Rectal smooth muscle tissue (tissue), 1 donor: ENCODE results near the gene CNTN4.

Experiments
- H3K27ac ChIP-seq: one replicate; pipeline ENCODE4 v1.7.0; 2013; ENCODE audit warnings: low read depth, low read length, inconsistent platforms
- H3K27me3 ChIP-seq: one replicate; pipeline ENCODE4 v1.7.0; 2013; ENCODE audit warnings: low read length; ENCODE audit not compliant: control insufficient read depth, insufficient read depth
- H3K36me3 ChIP-seq: one replicate; pipeline ENCODE4 v1.7.0; 2013; ENCODE audit warnings: low read length; ENCODE audit not compliant: control insufficient read depth, insufficient read depth
- H3K4me1 ChIP-seq: one replicate; pipeline ENCODE4 v1.7.0; 2013; ENCODE audit warnings: low read length; ENCODE audit not compliant: control insufficient read depth, insufficient read depth
- H3K4me3 ChIP-seq: one replicate; pipeline ENCODE4 v1.7.0; 2013; ENCODE audit warnings: low read length
- H3K9ac ChIP-seq: one replicate; pipeline ENCODE4 v1.7.0; 2013; ENCODE audit warnings: low read length

CNTN4 gene

DNA sequence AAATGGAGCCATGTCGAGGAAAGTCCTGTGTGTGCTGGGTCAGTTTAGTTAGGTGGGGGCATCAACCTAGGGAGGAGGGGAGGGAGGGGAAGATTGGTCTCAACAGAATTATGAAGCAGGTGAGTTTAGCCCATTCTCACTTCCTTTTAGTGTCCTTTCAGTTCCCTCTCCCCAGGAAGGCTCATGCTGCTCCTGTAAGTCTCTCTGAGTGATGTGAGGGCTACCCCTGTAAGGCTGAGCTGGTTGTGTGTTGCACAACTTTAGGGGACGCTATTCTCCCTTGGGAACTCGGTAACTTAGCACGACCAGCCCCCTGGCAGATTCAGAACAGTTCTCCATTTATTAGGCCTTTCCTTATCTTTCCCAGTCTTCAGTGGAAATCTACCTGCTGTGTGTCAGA, 990.4 kb downstream of the CNTN4 start:
- H3K27me3 ChIP-seq: no peaks in the 10 kb centered on the region
- no peaks in the 10 kb centered on the region for H3K36me3 ChIP-seq
- H3K27ac ChIP-seq: no peak overlapping the region
- no peaks in the 10 kb centered on the region for H3K4me1 ChIP-seq
- H3K4me3 ChIP-seq: no peak overlapping the region
- no peak overlapping the region for H3K9ac ChIP-seq

DNA sequence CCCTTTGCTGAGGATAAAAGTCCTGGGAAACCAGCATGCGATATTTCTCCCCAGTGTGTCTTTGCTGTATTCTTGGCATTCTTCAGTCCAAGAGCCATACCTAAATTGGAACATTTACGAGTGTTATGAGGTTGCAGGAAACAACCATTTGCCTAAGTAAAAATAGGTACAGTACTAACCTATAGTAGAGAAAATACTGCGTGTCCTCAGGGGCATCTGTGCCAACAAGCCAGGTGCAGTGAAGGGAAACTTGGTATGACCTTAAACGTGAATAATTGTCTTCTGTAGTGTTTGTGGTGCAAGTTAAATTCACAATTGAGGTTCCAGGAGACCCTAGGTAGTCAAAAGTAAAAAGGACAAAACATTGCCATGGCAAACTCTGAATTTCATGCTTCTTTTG, 999.3 kb downstream of the CNTN4 start:
- Histone ChIP-seq H3K9ac (no peak overlapping the region), H3K4me3 (no peak overlapping the region), H3K27ac (no peak overlapping the region), H3K27me3 (no peaks in the 10 kb centered on the region), H3K36me3 (no peaks in the 10 kb centered on the region), H3K4me1 (no peaks in the 10 kb centered on the region)

DNA sequence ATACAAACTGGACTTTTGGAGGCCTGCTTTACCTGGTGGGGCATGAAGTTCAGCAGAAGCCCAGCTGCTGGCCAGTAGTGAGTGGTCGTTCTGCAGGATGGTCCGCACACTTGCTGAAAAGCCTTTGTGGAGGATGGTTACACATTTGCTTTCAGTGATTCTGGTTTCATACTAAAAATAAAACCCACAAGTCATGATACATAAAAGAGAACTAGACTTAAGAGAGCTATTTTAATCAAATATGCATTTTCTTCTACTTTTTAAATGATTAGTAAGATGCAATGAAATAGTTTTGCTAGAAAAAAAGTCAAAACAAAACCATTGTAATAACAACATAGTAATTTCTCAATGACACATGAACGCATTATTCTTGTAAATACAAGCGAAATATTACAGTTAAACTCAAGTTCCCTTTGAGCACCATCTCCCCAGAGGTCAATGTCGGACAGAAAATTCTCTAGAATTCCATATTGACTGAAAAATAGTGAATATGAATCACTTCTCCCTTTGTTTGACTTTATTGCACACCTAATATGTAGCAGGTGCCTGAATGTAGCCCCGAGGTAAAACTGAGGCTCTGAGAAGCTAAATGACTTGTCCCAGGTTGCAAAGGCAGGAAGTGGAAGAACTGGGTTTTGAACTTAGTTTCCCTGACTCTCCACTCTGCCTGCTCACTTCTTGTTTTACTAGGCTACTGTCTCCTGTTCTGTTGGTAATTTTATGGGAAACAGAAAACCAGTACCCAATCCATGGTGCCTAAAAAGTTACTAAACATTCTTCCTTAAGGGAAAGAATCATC, 1003.2 kb downstream of the CNTN4 start:
- Histone ChIP-seq H3K27me3 (no peaks in the 10 kb centered on the region), H3K27ac (no peak overlapping the region), H3K4me3 (no peak overlapping the region), H3K4me1 (no peaks in the 10 kb centered on the region), H3K9ac (no peak overlapping the region), H3K36me3 (no peaks in the 10 kb centered on the region)

DNA sequence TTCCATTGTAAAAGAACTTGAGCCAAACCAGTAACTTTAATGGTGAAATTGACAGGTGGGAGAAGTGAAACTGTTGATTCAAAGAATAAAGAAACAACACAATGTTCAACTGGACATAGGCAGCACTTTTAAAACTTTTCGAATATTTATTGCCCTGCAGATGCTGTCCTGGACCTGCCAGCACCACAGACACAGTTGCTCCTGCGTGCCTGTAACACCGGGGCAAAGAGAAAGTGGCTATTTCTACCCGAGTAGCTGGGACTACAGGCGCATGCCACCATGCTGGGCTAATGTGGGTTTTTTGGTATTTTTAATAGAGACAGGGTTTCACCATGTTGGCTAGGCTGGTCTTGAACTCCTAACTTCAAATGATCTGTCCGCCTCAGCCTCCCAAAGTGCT, 1004.1 kb downstream of the CNTN4 start:
- no peak overlapping the region for H3K9ac ChIP-seq
- no peak overlapping the region for H3K4me3 ChIP-seq
- no peak overlapping the region for H3K27ac ChIP-seq
- H3K36me3 ChIP-seq: no peaks in the 10 kb centered on the region
- H3K4me1 ChIP-seq: no peaks in the 10 kb centered on the region
- H3K27me3 ChIP-seq: no peaks in the 10 kb centered on the region

DNA sequence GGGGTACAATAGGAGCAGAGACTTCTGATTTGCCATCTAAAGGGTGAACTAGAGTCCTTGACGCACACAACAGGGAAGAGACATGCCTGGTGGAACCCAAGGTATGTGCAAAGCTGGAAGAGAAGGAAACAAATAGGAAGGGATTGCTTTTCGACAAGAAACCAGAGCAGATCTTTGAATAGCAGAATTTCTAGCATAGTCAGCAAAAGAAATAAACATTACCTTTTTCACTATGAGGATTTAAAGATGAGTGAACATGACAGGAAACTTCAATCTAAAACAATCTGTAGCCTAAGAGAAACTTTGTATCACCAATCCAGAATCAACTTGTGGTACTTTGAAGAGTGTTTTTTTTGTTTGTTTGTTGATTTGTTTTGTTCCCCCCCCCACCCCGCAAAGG, 1006.6 kb downstream of the CNTN4 start:
- Histone ChIP-seq H3K36me3 (no peaks in the 10 kb centered on the region), H3K4me3 (no peak overlapping the region), H3K27me3 (no peaks in the 10 kb centered on the region), H3K27ac (no peak overlapping the region), H3K9ac (no peak overlapping the region), H3K4me1 (no peaks in the 10 kb centered on the region)

DNA sequence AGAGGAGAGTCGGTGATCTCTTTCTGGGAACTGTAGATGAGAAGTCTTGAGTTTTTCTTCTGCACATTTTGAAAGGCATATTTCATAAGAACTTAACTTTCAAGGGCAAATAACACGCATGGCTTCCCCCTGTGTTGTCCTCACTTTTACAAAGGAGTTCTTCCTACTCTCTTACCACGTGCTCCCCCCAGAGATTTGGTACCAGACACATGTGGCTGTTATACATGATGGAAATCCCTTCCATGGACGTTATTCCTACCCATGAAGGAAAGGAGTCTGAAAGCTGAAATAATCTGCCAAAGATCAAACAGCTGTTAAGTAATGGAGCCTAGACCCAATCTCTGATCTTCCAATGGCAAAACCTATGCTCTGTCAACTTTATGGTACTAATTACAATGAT, 1007.1 kb downstream of the CNTN4 start:
- Histone ChIP-seq H3K4me3 (no peak overlapping the region), H3K27me3 (no peaks in the 10 kb centered on the region), H3K27ac (no peak overlapping the region), H3K4me1 (no peaks in the 10 kb centered on the region), H3K36me3 (no peaks in the 10 kb centered on the region), H3K9ac (no peak overlapping the region)

DNA sequence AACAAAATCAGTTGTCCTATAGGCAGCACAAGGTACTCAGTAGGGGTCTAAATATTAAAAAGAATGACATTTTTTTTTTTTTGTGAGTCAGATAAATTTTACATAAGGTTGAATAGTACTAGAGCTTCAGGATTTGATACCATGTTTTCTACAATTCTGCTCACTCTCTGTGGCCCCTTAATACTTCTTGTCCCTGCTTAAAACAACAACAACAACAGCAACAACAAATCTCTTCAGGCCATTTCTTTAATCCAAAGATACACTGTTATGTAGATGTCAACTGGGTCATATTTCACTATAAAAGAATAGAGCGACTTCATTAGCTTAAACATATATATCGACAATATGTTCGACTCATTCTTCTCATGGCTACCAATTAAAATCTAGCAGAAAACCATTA, 1008.5 kb downstream of the CNTN4 start:
- H3K4me1 ChIP-seq: no peaks in the 10 kb centered on the region
- H3K9ac ChIP-seq: no peak overlapping the region
- H3K27ac ChIP-seq: no peak overlapping the region
- H3K27me3 ChIP-seq: no peaks in the 10 kb centered on the region
- H3K4me3 ChIP-seq: no peak overlapping the region
- no peaks in the 10 kb centered on the region for H3K36me3 ChIP-seq
